NOMO-1 (cell line): Measurements from ENCODE around the gene GUCY1B1.

Source experiments
- DNase-seq, 2 experiments: peaks; one replicate each; lab custom pipeline; 2025; ENCODE audit not compliant: unreplicated experiment in 2 of 2; lab: John Stamatoyannopoulos, UW

The GUCY1B1 gene

GRCh38 chr4:155758481-155759371, at the start of gene GUCY1B1:
Gene GUCY1B1, plus strand, starts transcription at chr4:155759021. Its CDS starts 120 bp downstream, at chr4:155759141.
- DNase-seq, result no peak

GRCh38 chr4:155709918-155710317, 48.9 kb upstream of the GUCY1B1 start:
- no peak for DNase-seq

GRCh38 chr4:155711556-155711955, 47.3 kb upstream of the GUCY1B1 start:
- no peak for DNase-seq

- DNase-seq, result peak in 1 of 2 experiments; percentile 4
These were observed 46.0 kb upstream of the GUCY1B1 start for GRCh38 chr4:155712846-155713245.

GRCh38 chr4:155713911-155714310, 44.9 kb upstream of the GUCY1B1 start:
- no peak for DNase-seq

GRCh38 chr4:155722336-155722735, 36.5 kb upstream of the GUCY1B1 start:
- no peak for DNase-seq

- DNase-seq, result no peak
These were observed 35.9 kb upstream of the GUCY1B1 start for GRCh38 chr4:155722816-155723499.

- DNase-seq, result no peak
These were observed 34.1 kb upstream of the GUCY1B1 start for GRCh38 chr4:155724731-155725130.

- no peak for DNase-seq
These were observed 24.8 kb upstream of the GUCY1B1 start for GRCh38 chr4:155734065-155734464.

- no peak for DNase-seq
These were observed 23.9 kb upstream of the GUCY1B1 start for GRCh38 chr4:155734951-155735350.

GRCh38 chr4:155735496-155735895, 23.3 kb upstream of the GUCY1B1 start:
- DNase-seq, result no peak

GRCh38 chr4:155738548-155738947, 20.3 kb upstream of the GUCY1B1 start:
- no peak for DNase-seq

- DNase-seq, result no peak
These were observed 17.3 kb upstream of the GUCY1B1 start for GRCh38 chr4:155741546-155741945.

- no peak for DNase-seq
These were observed 16.4 kb upstream of the GUCY1B1 start for GRCh38 chr4:155742310-155743015.

GRCh38 chr4:155745984-155746383, 12.8 kb upstream of the GUCY1B1 start:
- DNase-seq, result no peak

GRCh38 chr4:155748039-155748438, 10.8 kb upstream of the GUCY1B1 start:
- DNase-seq, result no peak

GRCh38 chr4:155749041-155749440, 9.8 kb upstream of the GUCY1B1 start:
- DNase-seq, result no peak

- DNase-seq, result no peak
These were observed 7.3 kb upstream of the GUCY1B1 start for GRCh38 chr4:155751569-155751968.

GRCh38 chr4:155757745-155758265, 1.0 kb upstream of the GUCY1B1 start:
- no peak for DNase-seq

- no peak for DNase-seq
These were observed 791 bp downstream of the GUCY1B1 start for GRCh38 chr4:155759372-155760252.
